ENCODE results near the gene PPP4R3A. TPM values are rescaled to one million over a fixed set of nuclear protein-coding genes. Genes with fewer than 3 reads are reported as not detected.

The PPP4R3A gene
- total and polyA plus RNA-seq, 2 donors (not counting 3 experiments of a cell fraction or from before 2014, with no cell fraction given) = 20.5 to 77.0 TPM

DNA sequence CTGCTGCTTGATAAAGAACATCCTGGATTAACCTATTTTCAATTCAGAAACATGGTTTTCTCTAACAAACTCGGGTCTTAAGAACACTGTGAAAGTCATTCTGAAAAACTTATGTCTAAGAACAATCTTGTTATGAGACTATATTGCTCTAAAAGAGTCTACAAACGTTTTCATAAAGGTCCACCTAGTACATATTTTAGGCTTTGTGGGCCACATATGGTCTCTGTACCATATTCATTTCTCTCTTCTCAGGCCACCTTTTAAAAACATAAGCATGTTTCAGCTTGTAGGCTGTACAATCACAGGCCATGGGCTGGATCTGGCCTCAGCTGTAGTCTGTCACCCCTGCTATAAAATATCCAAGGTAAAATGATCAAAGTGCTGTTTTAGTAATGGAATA is 39.9 kb downstream of the PPP4R3A start:
- BruUV-seq (replicated peaks) = no TSS peak
- TF ChIP-seq MYC (IDR thresholded peaks at IDR 0.05; ENCODE audit: low read depth, low read length) = no peak
- no peak for TF ChIP-seq POLR2A (IDR thresholded peaks at IDR 0.05; ENCODE audit: low read depth, low read length)
- TF ChIP-seq, protein P1, sequence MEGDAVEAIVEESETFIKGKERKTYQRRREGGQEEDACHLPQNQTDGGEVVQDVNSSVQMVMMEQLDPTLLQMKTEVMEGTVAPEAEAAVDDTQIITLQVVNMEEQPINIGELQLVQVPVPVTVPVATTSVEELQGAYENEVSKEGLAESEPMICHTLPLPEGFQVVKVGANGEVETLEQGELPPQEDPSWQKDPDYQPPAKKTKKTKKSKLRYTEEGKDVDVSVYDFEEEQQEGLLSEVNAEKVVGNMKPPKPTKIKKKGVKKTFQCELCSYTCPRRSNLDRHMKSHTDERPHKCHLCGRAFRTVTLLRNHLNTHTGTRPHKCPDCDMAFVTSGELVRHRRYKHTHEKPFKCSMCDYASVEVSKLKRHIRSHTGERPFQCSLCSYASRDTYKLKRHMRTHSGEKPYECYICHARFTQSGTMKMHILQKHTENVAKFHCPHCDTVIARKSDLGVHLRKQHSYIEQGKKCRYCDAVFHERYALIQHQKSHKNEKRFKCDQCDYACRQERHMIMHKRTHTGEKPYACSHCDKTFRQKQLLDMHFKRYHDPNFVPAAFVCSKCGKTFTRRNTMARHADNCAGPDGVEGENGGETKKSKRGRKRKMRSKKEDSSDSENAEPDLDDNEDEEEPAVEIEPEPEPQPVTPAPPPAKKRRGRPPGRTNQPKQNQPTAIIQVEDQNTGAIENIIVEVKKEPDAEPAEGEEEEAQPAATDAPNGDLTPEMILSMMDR (IDR thresholded peaks at IDR 0.05; ENCODE audit: extremely low read depth in 1 of 2, insufficient read depth in 1 of 2, low read depth in 1 of 2, low read length in 2 of 2) = no peak
- no peak for TF ChIP-seq POLR2AphosphoS5 (IDR thresholded peaks at IDR 0.05; ENCODE audit: insufficient read depth, low read depth, low read length)
- TF ChIP-seq FOS (IDR thresholded peaks at IDR 0.05; ENCODE audit: borderline replicate concordance, insufficient read depth, low read length) = no peak
- TF ChIP-seq, protein P2, sequence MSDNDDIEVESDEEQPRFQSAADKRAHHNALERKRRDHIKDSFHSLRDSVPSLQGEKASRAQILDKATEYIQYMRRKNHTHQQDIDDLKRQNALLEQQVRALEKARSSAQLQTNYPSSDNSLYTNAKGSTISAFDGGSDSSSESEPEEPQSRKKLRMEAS (IDR thresholded peaks at IDR 0.05; ENCODE audit: insufficient read depth, insufficient read length) = no peak
- TF ChIP-seq GATA2 (IDR thresholded peaks at IDR 0.05; ENCODE audit: insufficient read depth, insufficient read length, low read depth, low read length) = no peak
- TF ChIP-seq EZH2 (IDR thresholded peaks at IDR 0.05; ENCODE audit: borderline replicate concordance, low read depth, low read length, severe bottlenecking) = no peak
- TF ChIP-seq JUN (IDR thresholded peaks at IDR 0.05; ENCODE audit: borderline replicate concordance, insufficient read depth, insufficient read length, low read depth) = no peak
- H3K27ac ChIP-seq (ENCODE audit: insufficient read depth, low read depth, low read length) = no peak overlapping the region
- H3K4me3 ChIP-seq (replicated peaks in 1 of 3; ENCODE audit: insufficient read depth in 1 of 3, low read depth in 1 of 3, low read length in 3 of 3) = no peak overlapping the region
- no peaks in the 10 kb centered on the region for H3K9me1 ChIP-seq (replicated peaks; ENCODE audit: control insufficient read depth, extremely low read depth, insufficient read depth, low read length)
- intact Hi-C loops (cut with micrococcal nuclease) (no loop called here), dilution Hi-C loops (cut with MboI; ENCODE audit: extremely low pct_ligation_motif_present, low sequenced_read_pairs) (no loop called here)
- ChIA-PET CTCF (no interaction called here), POLR2A (no interaction called here)
- H3K9ac ChIP-seq (replicated peaks; ENCODE audit: extremely low read depth, insufficient read depth, low read length) = no peak overlapping the region
- H3K79me2 ChIP-seq (ENCODE audit: control insufficient read depth, insufficient read depth, low read length) = peaks cover 29% of the 10 kb centered on the region
- peaks cover 18 to 36% of the 10 kb centered on the region in 2 experiments for H3K36me3 ChIP-seq (ENCODE audit: control insufficient read depth in 2 of 2, extremely low read depth in 1 of 2, insufficient read depth in 2 of 2, low read length in 2 of 2)
- DNase-seq (ENCODE audit: low read depth, low spot score) (no peak), FAIRE-seq (no peak)
- H3K27me3 ChIP-seq (ENCODE audit: control insufficient read depth in 2 of 2, insufficient read depth in 2 of 2, low read length in 2 of 2) = no peaks in the 10 kb centered on the region
- no peak overlapping the region for H3K4me2 ChIP-seq (ENCODE audit: insufficient read depth, low read length)
- H2AFZ ChIP-seq (ENCODE audit: low read depth, low read length) = no peak overlapping the region
- H3K4me1 ChIP-seq (ENCODE audit: control insufficient read depth, extremely low read depth, insufficient read depth, low read length) = no peaks in the 10 kb centered on the region
- peaks cover 5% of the 10 kb centered on the region for H4K20me1 ChIP-seq (replicated peaks; ENCODE audit: control insufficient read depth, extremely low read depth, insufficient read depth, low read length)
- H3K9me3 ChIP-seq (replicated peaks; ENCODE audit: control insufficient read depth, insufficient read depth, low read length) = no peaks in the 10 kb centered on the region
